SK-N-SH treated with all-trans-retinoic acid at 6 μM for 48 hours (cell line): ENCODE measurements around the gene CAPG.

Experiments
- ATAC-seq: fragments of 200-7000 bp; cut with Tn5 transposase; 3 replicates; pipeline ENCODE4 v1.9.1; 2020; ENCODE audit warnings: mild to moderate bottlenecking, moderate library complexity
- ARNTL ChIP-seq: fragments of 450-650 bp; formaldehyde crosslinking; IDR thresholded peaks from 2 replicates; pipeline ENCODE4 v1.5.0; 2020; ENCODE audit warnings: low read depth, mild to moderate bottlenecking, moderate library complexity, borderline replicate concordance
- BACH2 ChIP-seq: fragments of 250-450 bp; sonication (Bioruptor Pico); IDR thresholded peaks from 2 replicates; pipeline ENCODE4 v1.9.0; 2021; ENCODE audit warnings: mild to moderate bottlenecking, borderline replicate concordance
- CREB5 ChIP-seq: fragments of 250-450 bp; sonication (Bioruptor Pico); IDR thresholded peaks from 2 replicates; pipeline ENCODE4 v1.5.1; 2020; ENCODE audit warnings: low read depth, mild to moderate bottlenecking, moderate library complexity
- CSDC2 ChIP-seq: fragments of 250-450 bp; sonication (Bioruptor Pico); IDR thresholded peaks from 2 replicates; pipeline ENCODE4 v1.5.0; 2020; ENCODE audit warnings: mild to moderate bottlenecking, moderate library complexity
- CSRNP3 ChIP-seq: fragments of 250-450 bp; sonication (Bioruptor Pico); IDR thresholded peaks from 2 replicates; pipeline ENCODE4 v1.5.1; 2021; ENCODE audit warnings: mild to moderate bottlenecking, moderate library complexity
- GLIS3 ChIP-seq: fragments of 250-450 bp; sonication (Bioruptor Pico); IDR thresholded peaks from 2 replicates; pipeline ENCODE4 v1.5.0; 2020; ENCODE audit warnings: mild to moderate bottlenecking, moderate library complexity
- ISL1 ChIP-seq: fragments of 250-450 bp; sonication (Bioruptor Pico); IDR thresholded peaks from 2 replicates; pipeline ENCODE4 v2.1.2; 2022; ENCODE audit warnings: mild to moderate bottlenecking, moderate library complexity
- OSR1 ChIP-seq: fragments of 250-450 bp; sonication (Bioruptor Pico); IDR thresholded peaks from 2 replicates; pipeline ENCODE4 v1.8.0; 2022; ENCODE audit warnings: moderate library complexity, mild to moderate bottlenecking, inconsistent platforms
- PATZ1 ChIP-seq: fragments of 250-450 bp; sonication (Bioruptor Pico); IDR thresholded peaks from 2 replicates; pipeline ENCODE4 v1.8.0; 2020; ENCODE audit warnings: mild to moderate bottlenecking, moderate library complexity, borderline replicate concordance
- POU6F1 ChIP-seq: fragments of 250-450 bp; sonication (Bioruptor Pico); IDR thresholded peaks from 2 replicates; pipeline ENCODE4 v1.8.0; 2021; ENCODE audit warnings: low read depth, mild to moderate bottlenecking, moderate library complexity, borderline replicate concordance
- PPARA ChIP-seq: fragments of 250-450 bp; sonication (Bioruptor Pico); IDR thresholded peaks from 2 replicates; pipeline ENCODE4 v1.5.0; 2020; ENCODE audit warnings: mild to moderate bottlenecking, borderline replicate concordance
- RARB ChIP-seq: fragments of 250-450 bp; sonication (Bioruptor Pico); IDR thresholded peaks from 2 replicates; pipeline ENCODE4 v1.8.0; 2021; ENCODE audit warnings: mild to moderate bottlenecking, moderate library complexity
- SNAI2 ChIP-seq: fragments of 250-450 bp; sonication (Bioruptor Pico); IDR thresholded peaks from 2 replicates; pipeline ENCODE4 v1.5.0; 2020; ENCODE audit warnings: mild to moderate bottlenecking, moderate library complexity
- TCF4 ChIP-seq: fragments of 250-450 bp; sonication (Bioruptor Pico); IDR thresholded peaks from 2 replicates; pipeline ENCODE4 v1.8.0; 2021; ENCODE audit warnings: mild to moderate bottlenecking, moderate library complexity, borderline replicate concordance
- TOX ChIP-seq: fragments of 250-450 bp; sonication (Bioruptor Pico); IDR thresholded peaks from 2 replicates; pipeline ENCODE4 v1.8.0; 2021; ENCODE audit warnings: mild to moderate bottlenecking, moderate library complexity, borderline replicate concordance
- TSHZ2 ChIP-seq: fragments of 250-450 bp; sonication (Bioruptor Pico); IDR thresholded peaks from 2 replicates; pipeline ENCODE4 v1.5.0; 2020; ENCODE audit warnings: mild to moderate bottlenecking, moderate library complexity
- ZC3H10 ChIP-seq: fragments of 250-450 bp; sonication (Bioruptor Pico); IDR thresholded peaks from 2 replicates; pipeline ENCODE4 v1.5.1; 2021; ENCODE audit warnings: mild to moderate bottlenecking, moderate library complexity
- ZFP3 ChIP-seq: fragments of 250-450 bp; sonication (Bioruptor Pico); IDR thresholded peaks from 2 replicates; pipeline ENCODE4 v1.5.0; 2020; ENCODE audit warnings: mild to moderate bottlenecking, moderate library complexity
- ZNF565 ChIP-seq: fragments of 450-650 bp; formaldehyde crosslinking; conservative IDR thresholded peaks from 2 replicates; pipeline ENCODE4 v1.5.0; 2020; ENCODE audit warnings: low read depth, mild to moderate bottlenecking, moderate library complexity
- ZNF70 ChIP-seq: fragments of 450-650 bp; formaldehyde crosslinking; IDR thresholded peaks from 2 replicates; pipeline ENCODE4 v1.5.0; 2020; ENCODE audit warnings: mild to moderate bottlenecking, moderate library complexity

Gene CAPG

GRCh38 chr2:85401844-85402243 lies 8.3 kb downstream of the CAPG start:
- ATAC-seq: no peak
- no peak for TF ChIP-seq ZNF565 (CRISPR knock-in tag)
- TF ChIP-seq ZFP3 (CRISPR knock-in tag): no peak
- no peak for TF ChIP-seq PPARA (CRISPR knock-in tag)
- no peak for TF ChIP-seq TOX (CRISPR knock-in tag)
- no peak for TF ChIP-seq CSRNP3
- no peak for TF ChIP-seq ZC3H10 (CRISPR knock-in tag)
- no peak for TF ChIP-seq CREB5 (CRISPR knock-in tag)
- no peak for TF ChIP-seq TCF4 (CRISPR knock-in tag)
- TF ChIP-seq RARB (CRISPR knock-in tag): no peak
- TF ChIP-seq SNAI2 (CRISPR knock-in tag): no peak
- no peak for TF ChIP-seq ARNTL (CRISPR knock-in tag)
- no peak for TF ChIP-seq BACH2 (CRISPR knock-in tag)
- TF ChIP-seq POU6F1 (CRISPR knock-in tag): no peak
- no peak for TF ChIP-seq CSDC2 (CRISPR knock-in tag)
- TF ChIP-seq GLIS3 (CRISPR knock-in tag): no peak
- TF ChIP-seq ISL1 (CRISPR knock-in tag): no peak
- no peak for TF ChIP-seq PATZ1
- no peak for TF ChIP-seq OSR1
- no peak for TF ChIP-seq ZNF70 (CRISPR knock-in tag)
- no peak for TF ChIP-seq TSHZ2

GRCh38 chr2:85401464-85401805 lies 8.7 kb downstream of the CAPG start:
- TF ChIP-seq CREB5 (CRISPR knock-in tag): no peak
- TF ChIP-seq ZNF565 (CRISPR knock-in tag): no peak
- no peak for TF ChIP-seq POU6F1 (CRISPR knock-in tag)
- no peak for TF ChIP-seq TOX (CRISPR knock-in tag)
- no peak for TF ChIP-seq BACH2 (CRISPR knock-in tag)
- no peak for TF ChIP-seq ZNF70 (CRISPR knock-in tag)
- no peak for TF ChIP-seq ZC3H10 (CRISPR knock-in tag)
- no peak for TF ChIP-seq OSR1
- no peak for TF ChIP-seq PPARA (CRISPR knock-in tag)
- no peak for ATAC-seq
